GM12873 (cell line): ENCODE results near the gene MRTFA.

Source experiments
- TF ChIP-seq, protein P1 (sequence below): IDR thresholded peaks from 2 replicates; pipeline ENCODE4 v1.5.1; 2012; ENCODE audit warnings: low read depth, mild to moderate bottlenecking, moderate library complexity, low read length, control low read depth; ENCODE audit not compliant: insufficient read depth; ENCODE audit errors: missing control alignments

MRTFA gene

DNA sequence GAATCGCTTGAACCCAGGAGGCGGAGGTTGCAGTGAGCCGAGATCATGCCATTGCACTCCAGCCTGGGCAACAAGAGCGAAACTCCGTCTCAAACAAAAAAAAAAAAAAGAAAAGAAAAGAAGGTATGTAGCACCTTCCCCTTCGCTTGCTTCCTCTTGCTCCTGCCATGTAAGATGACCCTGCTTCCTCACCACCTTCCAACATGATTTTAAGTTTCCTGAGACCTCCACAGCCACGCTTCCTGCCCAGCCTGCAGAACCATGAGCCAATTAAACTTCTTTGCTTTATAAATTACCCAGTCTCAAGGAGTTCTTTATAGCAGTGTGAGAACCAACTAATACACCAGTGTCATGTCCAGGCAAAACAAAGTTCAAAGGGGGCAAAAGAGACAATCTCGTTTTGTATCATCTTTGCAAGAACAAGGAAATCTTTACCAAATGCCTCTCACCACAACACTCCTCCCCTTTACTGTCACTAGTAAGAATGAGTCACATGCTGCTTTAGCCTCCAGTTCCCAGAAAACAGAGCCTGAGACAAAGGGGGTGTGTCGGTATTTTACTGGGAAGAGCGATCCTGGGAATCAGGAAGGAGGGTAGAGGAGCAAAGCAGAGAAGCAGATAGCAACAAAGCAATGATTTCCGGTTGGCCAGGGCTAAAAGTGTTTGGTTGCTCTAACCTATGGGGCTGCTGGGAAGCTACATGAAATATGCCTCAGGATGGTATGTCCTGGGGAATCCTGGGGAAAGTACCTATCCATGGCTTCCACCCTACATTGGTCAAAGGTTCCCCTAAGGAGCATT is 32.3 kb upstream of the MRTFA start:
- TF ChIP-seq, protein P1, sequence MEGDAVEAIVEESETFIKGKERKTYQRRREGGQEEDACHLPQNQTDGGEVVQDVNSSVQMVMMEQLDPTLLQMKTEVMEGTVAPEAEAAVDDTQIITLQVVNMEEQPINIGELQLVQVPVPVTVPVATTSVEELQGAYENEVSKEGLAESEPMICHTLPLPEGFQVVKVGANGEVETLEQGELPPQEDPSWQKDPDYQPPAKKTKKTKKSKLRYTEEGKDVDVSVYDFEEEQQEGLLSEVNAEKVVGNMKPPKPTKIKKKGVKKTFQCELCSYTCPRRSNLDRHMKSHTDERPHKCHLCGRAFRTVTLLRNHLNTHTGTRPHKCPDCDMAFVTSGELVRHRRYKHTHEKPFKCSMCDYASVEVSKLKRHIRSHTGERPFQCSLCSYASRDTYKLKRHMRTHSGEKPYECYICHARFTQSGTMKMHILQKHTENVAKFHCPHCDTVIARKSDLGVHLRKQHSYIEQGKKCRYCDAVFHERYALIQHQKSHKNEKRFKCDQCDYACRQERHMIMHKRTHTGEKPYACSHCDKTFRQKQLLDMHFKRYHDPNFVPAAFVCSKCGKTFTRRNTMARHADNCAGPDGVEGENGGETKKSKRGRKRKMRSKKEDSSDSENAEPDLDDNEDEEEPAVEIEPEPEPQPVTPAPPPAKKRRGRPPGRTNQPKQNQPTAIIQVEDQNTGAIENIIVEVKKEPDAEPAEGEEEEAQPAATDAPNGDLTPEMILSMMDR, result no peak

DNA sequence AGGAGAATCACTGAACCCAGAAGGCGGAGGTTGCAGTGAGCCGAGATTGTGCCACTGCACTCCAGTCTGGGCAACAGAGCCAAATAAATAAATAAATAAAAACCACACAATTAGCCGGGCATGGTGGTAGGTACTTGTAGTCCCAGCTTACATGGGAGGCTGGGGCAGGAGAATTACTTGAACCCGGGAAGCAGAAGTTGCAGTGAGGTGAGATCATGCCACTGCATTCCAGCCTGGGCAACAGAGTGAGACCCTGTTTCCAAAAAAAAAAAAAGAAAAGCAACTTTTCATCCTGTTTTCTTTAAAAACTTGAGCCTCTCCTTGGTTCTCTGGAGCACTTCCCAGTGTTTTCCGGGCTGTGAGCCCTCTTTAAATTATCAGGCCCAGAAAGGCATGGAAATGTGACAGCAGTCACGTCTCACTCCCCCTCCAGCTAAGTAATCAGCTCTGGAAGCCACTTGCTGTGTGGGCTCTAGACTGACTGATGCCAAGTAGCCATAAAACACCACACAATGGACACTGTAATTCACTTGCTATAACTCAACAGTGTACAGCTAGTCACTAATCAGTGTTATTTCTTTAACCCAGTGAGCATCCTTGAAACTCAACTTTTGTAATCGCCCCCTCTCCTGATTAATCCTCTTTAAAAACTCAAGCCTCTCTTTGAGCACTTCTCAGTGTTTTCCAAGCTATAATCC is 29.8 kb upstream of the MRTFA start:
- TF ChIP-seq, protein P1, result no peak

DNA sequence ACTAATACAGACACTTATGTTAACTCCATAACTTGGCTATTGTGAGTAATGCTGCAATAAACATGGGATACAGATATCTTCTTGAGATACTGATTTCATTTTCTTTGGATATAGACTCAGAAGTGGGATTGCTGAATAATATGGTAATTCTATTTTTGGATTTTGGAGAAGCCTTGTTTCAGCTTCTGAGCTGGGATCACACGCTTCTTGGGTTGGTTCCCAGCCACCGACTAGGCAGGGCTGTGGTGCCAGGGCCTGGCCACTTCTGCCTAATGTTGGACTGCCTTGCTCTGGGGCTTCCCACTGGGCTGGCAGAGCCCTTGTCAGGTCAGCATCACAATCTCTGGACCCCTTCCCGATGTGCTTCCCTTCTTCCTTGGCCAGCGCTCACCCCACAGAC is 28.8 kb upstream of the MRTFA start:
- TF ChIP-seq, protein P1, result no peak

DNA sequence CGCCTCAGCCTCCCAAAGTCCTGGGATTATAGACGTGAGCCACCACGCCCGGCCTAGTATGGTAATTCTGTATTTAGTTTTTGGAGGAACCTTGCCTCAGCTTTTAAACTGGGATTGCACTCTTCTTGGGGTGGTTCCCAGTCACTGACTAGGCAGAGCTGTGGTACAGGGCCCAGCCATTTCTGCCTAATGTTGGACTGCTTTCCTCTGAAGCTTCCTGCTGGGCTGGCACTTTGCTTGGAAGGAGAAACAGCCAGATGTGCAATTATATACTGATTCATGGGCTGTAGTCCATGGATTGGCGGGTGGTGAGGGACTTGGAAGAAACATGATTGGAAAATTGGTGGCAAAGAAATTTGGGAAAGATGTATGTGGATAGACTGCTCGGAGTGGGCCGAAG is 25.2 kb upstream of the MRTFA start:
- TF ChIP-seq, protein P1, result no peak

DNA sequence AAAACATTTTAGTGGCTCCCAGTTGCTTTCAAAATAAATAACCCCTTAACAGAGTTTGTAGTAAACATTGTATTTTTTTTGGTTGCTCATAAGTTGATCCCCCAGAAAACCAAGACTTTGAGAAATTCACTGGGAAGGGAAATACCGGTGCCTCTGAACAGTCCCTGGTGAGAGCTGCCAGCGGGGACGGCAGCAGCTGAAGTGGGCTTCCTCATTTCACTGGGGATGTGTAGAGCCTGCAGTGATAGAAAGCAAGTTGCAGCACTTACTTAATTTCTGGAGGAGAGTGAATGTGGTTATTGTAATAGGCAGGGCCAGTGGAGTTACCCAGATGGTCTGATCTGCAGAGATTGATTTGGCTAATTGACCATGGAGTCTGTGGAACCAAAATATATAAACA is 24.2 kb upstream of the MRTFA start:
- TF ChIP-seq, protein P1, result no peak

DNA sequence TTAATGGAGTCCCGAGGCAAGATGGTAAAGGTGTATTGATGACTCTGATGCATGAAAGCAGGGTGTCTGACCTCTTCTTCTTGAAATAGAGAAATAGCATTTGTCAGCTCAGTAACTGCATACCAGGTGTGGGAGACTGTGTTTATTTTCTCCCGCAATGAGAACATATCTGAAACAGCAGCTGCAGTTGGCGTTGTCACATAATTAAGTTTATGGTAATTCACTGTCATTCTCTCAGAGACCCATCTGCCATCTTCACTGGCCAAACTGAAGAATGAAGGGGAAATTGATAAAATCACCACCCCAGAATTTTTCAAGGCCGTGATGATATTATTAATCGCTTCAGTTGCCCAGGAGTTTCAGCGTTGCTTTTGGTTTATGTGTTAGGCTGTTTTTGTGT is 22.6 kb upstream of the MRTFA start:
- TF ChIP-seq, protein P1, result no peak

DNA sequence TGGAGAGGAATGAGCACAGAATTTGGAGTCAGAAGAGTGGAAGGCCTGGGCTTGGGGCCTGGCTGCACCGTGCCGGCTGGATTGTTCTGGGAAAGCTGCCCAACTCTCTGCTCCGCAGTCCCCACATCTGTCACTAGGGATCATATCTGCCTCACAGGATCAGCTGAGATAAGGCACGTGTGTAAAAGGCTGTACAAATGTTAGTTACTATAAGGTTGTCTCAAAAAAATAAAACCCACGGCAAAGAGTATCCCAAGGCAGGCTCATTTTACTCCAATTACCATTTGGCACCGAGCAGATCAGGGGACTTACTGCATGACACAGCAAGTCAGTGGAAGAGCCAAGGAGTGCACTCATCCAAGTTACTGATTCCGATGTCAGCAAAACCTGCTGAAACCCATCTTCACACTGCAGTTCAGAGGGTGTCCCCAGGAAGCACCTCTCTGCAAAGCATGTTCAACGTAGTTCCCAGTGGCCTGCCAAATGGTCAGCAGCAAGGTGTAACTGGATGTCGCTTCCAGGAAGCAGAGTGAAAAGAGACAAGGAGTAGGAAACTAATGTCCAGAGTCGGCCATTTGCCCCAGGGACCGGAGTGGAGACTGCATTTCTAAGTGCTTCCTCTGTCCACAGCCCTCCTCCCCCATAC is 18.1 kb upstream of the MRTFA start:
- TF ChIP-seq, protein P1, result no peak
